Measurements from ENCODE around the gene TRPT1.

DNA sequence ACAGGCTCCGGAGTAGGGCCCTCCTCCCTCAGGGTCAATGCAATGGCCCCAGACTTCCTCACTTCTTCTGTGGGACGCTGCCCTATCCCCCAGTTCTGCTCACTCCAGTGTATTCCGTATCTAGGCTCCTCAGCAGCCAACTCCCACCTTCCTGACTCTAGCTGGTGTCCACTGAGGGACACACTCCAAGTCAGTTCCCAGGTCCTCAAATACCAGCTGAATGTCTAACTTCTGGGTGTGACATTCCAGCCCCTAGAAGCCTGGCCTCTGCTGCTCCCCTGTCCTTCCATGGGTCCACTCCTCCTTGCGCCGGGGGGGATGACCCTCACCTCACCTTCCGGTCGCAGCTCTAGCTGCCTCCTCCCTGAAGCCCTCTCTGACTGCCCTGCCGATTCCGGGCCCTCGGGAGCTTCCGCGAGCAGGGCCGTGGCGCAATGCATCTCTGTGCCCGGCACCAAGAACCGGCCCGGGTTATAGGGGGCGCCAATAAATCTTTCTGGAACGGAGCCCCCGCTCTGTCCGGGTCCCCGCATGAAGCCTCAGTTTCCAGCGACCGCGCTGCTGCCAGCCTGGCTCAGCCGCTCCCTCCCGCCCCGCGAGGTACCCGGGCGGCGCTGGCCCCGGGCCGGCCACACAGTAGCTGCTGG is 43.0 kb upstream of the TRPT1 start:
- TF ChIP-seq KLF16 (tag by site-specific recombination; IDR thresholded peaks at IDR 0.05): 0 out of 2 replicates have a peak, but pooled peaks have one; percentile 9
- TF ChIP-seq, protein P1, sequence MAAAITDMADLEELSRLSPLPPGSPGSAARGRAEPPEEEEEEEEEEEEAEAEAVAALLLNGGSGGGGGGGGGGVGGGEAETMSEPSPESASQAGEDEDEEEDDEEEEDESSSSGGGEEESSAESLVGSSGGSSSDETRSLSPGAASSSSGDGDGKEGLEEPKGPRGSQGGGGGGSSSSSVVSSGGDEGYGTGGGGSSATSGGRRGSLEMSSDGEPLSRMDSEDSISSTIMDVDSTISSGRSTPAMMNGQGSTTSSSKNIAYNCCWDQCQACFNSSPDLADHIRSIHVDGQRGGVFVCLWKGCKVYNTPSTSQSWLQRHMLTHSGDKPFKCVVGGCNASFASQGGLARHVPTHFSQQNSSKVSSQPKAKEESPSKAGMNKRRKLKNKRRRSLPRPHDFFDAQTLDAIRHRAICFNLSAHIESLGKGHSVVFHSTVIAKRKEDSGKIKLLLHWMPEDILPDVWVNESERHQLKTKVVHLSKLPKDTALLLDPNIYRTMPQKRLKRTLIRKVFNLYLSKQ (tag by site-specific recombination; IDR thresholded peaks at IDR 0.05; ENCODE audit: borderline replicate concordance): no peak
- no peak for TF ChIP-seq PBX3 (CRISPR knock-in tag; IDR thresholded peaks at IDR 0.05)
- no peak for TF ChIP-seq CTCF (tag by site-specific recombination; IDR thresholded peaks at IDR 0.05)
- no peak for TF ChIP-seq TCF7L2 (IDR thresholded peaks at IDR 0.05; ENCODE audit: borderline replicate concordance, low read depth, low read length)
- peak; percentile 94 for TF ChIP-seq ZBTB20 (tag by site-specific recombination; IDR thresholded peaks at IDR 0.05)
- no peak for TF ChIP-seq ATF2 (tag by site-specific recombination; IDR thresholded peaks at IDR 0.05; ENCODE audit: low read depth)
- TF ChIP-seq YY1 (tag by site-specific recombination; IDR thresholded peaks at IDR 0.05): no peak
- TF ChIP-seq ZSCAN5A (tag by site-specific recombination; IDR thresholded peaks at IDR 0.05): no peak
- TF ChIP-seq ZNF449 (tag by site-specific recombination; IDR thresholded peaks at IDR 0.05): no peak
- TF ChIP-seq ZNF18 (tag by site-specific recombination; IDR thresholded peaks at IDR 0.05): no peak
- no peak for TF ChIP-seq GLI4 (tag by site-specific recombination; IDR thresholded peaks at IDR 0.05)

Data from HEK293 (cell line).